ENCODE results near the gene CD68.
A peak's percentile ranks its signal among the peaks of the same experiment; 100 is the strongest.

Gene CD68

GRCh38 chr17:7569571-7569970 is 9.9 kb upstream of the CD68 start:
- Histone ChIP-seq H3K4me3 (ENCODE audit: low read depth in 1 of 2, low read length in 1 of 2) (no peak overlapping the region), H3K27me3 (no peaks in the 10 kb centered on the region), H3K4me1 (ENCODE audit: control insufficient read depth in 1 of 2, insufficient read depth in 1 of 2, low read depth in 1 of 2, low read length in 1 of 2) (peaks cover 21 to 23% of the 10 kb centered on the region in 2 experiments), H3K9me3 (no peaks in the 10 kb centered on the region), H3K27ac (peak overlapping the region; percentile 9), H3K36me3 (peaks cover 39% of the 10 kb centered on the region)
- TF ChIP-seq CTCF (IDR thresholded peaks at IDR 0.05), result no peak

GRCh38 chr17:7570351-7570750 is 9.1 kb upstream of the CD68 start:
- Histone ChIP-seq H3K36me3 (peaks cover 39% of the 10 kb centered on the region), H3K4me3 (ENCODE audit: low read depth in 1 of 2, low read length in 1 of 2) (no peak overlapping the region), H3K27me3 (no peaks in the 10 kb centered on the region), H3K9me3 (no peaks in the 10 kb centered on the region), H3K27ac (peak overlapping the region; percentile 92), H3K4me1 (ENCODE audit: control insufficient read depth in 1 of 2, insufficient read depth in 1 of 2, low read depth in 1 of 2, low read length in 1 of 2) (peaks cover 29 to 31% of the 10 kb centered on the region in 2 experiments)
- no peak for TF ChIP-seq CTCF (IDR thresholded peaks at IDR 0.05)

- peaks cover 34 to 38% of the 10 kb centered on the region in 2 experiments for H3K4me1 ChIP-seq (ENCODE audit: control insufficient read depth in 1 of 2, insufficient read depth in 1 of 2, low read depth in 1 of 2, low read length in 1 of 2)
- no peak for TF ChIP-seq CTCF (IDR thresholded peaks at IDR 0.05)
- peak overlapping the region; percentile 92 for H3K27ac ChIP-seq
- H3K36me3 ChIP-seq, result peaks cover 49% of the 10 kb centered on the region
- H3K4me3 ChIP-seq (ENCODE audit: low read depth in 1 of 2, low read length in 1 of 2), result peak overlapping the region; percentile 90 to 100
- H3K9me3 ChIP-seq, result no peaks in the 10 kb centered on the region
- H3K27me3 ChIP-seq, result no peaks in the 10 kb centered on the region
Measured at GRCh38 chr17:7572338-7572587, 7.2 kb upstream of the CD68 start.

GRCh38 chr17:7572588-7573323 is 6.7 kb upstream of the CD68 start:
- H3K36me3 ChIP-seq, result peaks cover 50% of the 10 kb centered on the region
- H3K4me1 ChIP-seq (ENCODE audit: control insufficient read depth in 1 of 2, insufficient read depth in 1 of 2, low read depth in 1 of 2, low read length in 1 of 2), result peaks cover 34 to 38% of the 10 kb centered on the region in 2 experiments
- peak overlapping the region; percentile 90 to 100 for H3K4me3 ChIP-seq (ENCODE audit: low read depth in 1 of 2, low read length in 1 of 2)
- H3K9me3 ChIP-seq, result peaks cover 3% of the 10 kb centered on the region
- H3K27ac ChIP-seq, result peak overlapping the region; percentile 92
- peak; percentile 32 for TF ChIP-seq CTCF (IDR thresholded peaks at IDR 0.05)
- H3K27me3 ChIP-seq, result no peaks in the 10 kb centered on the region

GRCh38 chr17:7573324-7574080 is 5.9 kb upstream of the CD68 start:
- Histone ChIP-seq H3K36me3 (peaks cover 57% of the 10 kb centered on the region), H3K4me3 (ENCODE audit: low read depth in 1 of 2, low read length in 1 of 2) (peak overlapping the region; percentile 90 to 100), H3K27ac (peak overlapping the region; percentile 92), H3K27me3 (no peaks in the 10 kb centered on the region), H3K9me3 (peaks cover 3% of the 10 kb centered on the region), H3K4me1 (ENCODE audit: control insufficient read depth in 1 of 2, insufficient read depth in 1 of 2, low read depth in 1 of 2, low read length in 1 of 2) (peaks cover 34 to 38% of the 10 kb centered on the region in 2 experiments)
- TF ChIP-seq CTCF (IDR thresholded peaks at IDR 0.05), result no peak

Data from neutrophil (primary cell).